CD4-positive, alpha-beta T cell (primary cell): Measurements from ENCODE around the gene OCIAD1. TPM values are rescaled to one million over a fixed set of nuclear protein-coding genes. Genes with fewer than 3 reads are reported as not detected.
"Not testable (repeated sequence)": the region's sequence is repeated elsewhere in the genome, so short reads cannot be mapped to it uniquely, and the experiment has no call there.

Source experiments
- ATAC-seq: fragments of 200-7000 bp; cut with Tn5 transposase; one replicate; pipeline ENCODE4 v1.10.0; 2022; ENCODE audit warnings: mild to moderate bottlenecking; ENCODE audit not compliant: poor library complexity
- CTCF ChIA-PET: fragments of 350-600 bp; sonication (Branson Sonifier 250); formaldehyde crosslinking; loops from one replicate; lab custom pipeline; 2021; ENCODE audit warnings: antibody characterized with exemption, inconsistent platforms; lab: Charles Lee
- POLR2A ChIA-PET: fragments of 350-600 bp; sonication (Branson Sonifier 250); formaldehyde crosslinking; loops from one replicate; lab custom pipeline; 2021; ENCODE audit warnings: antibody characterized with exemption, inconsistent platforms; lab: Charles Lee
- DNase-seq, 14 experiments: peaks; one replicate each; pipeline ENCODE4 v3.0.0-alpha.2; 2013 to 2020; ENCODE audit warnings: mixed read lengths in 2 of 14
- H3K27ac ChIP-seq, 2 donors: one replicate each; pipeline versions ENCODE4 v1.5.1 to v1.7.0; 2013; ENCODE audit warnings: low read length in 2 of 2, low read depth in 1 of 2, mild to moderate bottlenecking in 1 of 2
- H3K27me3 ChIP-seq, 2 experiments: 1 replicate in 1 of 2; 2 replicates in 1 of 2; pipeline versions ENCODE4 v1.6.1 to v1.7.0; 2013; ENCODE audit warnings: low read length in 2 of 2, control low read depth in 1 of 2, mild to moderate bottlenecking in 1 of 2, moderate library complexity in 1 of 2; ENCODE audit not compliant: insufficient read depth in 2 of 2, control insufficient read depth in 1 of 2
- H3K36me3 ChIP-seq: one replicate; pipeline ENCODE4 v1.6.1; 2013; ENCODE audit warnings: low read length, control low read depth; ENCODE audit not compliant: insufficient read depth
- H3K4me1 ChIP-seq: one replicate; pipeline ENCODE4 v1.6.1; 2013; ENCODE audit warnings: low read length, control low read depth; ENCODE audit not compliant: insufficient read depth
- H3K4me3 ChIP-seq: one replicate; pipeline ENCODE4 v1.5.1; 2013; ENCODE audit warnings: mild to moderate bottlenecking, low read length, moderate library complexity
- H3K9me3 ChIP-seq, 2 experiments: 1 replicate in 1 of 2; 2 replicates in 1 of 2; pipeline versions ENCODE4 v1.6.1 to v1.7.0; 2013; ENCODE audit warnings: low read length in 2 of 2, mild to moderate bottlenecking in 2 of 2, control low read depth in 1 of 2, moderate library complexity in 1 of 2; ENCODE audit not compliant: control insufficient read depth in 1 of 2, insufficient read depth in 1 of 2
- H3K27ac Mint-ChIP-seq: one replicate; pipeline ENCODE4 v1.8.0; 2020; ENCODE audit warnings: mixed read lengths
- H3K27me3 Mint-ChIP-seq: one replicate; pipeline ENCODE4 v1.8.0; 2021; ENCODE audit warnings: mixed read lengths
- H3K36me3 Mint-ChIP-seq: one replicate; pipeline ENCODE4 v1.8.0; 2021; ENCODE audit warnings: low read depth, mixed read lengths
- H3K4me1 Mint-ChIP-seq: one replicate; pipeline ENCODE4 v1.8.0; 2021; ENCODE audit warnings: low read depth, mixed read lengths
- H3K4me3 Mint-ChIP-seq: one replicate; pipeline ENCODE4 v1.8.0; 2020; ENCODE audit warnings: mild to moderate bottlenecking, mixed read lengths
- H3K9me3 Mint-ChIP-seq: one replicate; pipeline ENCODE4 v1.8.0; 2020; ENCODE audit warnings: mixed read lengths
- CTCF ChIP-seq: fragments of 200-600 bp; IDR thresholded peaks from one replicate; pipeline ENCODE4 v1.8.0; 2022; ENCODE audit warnings: antibody characterized with exemption, mild to moderate bottlenecking
- intact Hi-C, 2 experiments: fragments of 100-400 bp; cut with DNase I in 1 of 2; cut with micrococcal nuclease in 1 of 2; formaldehyde crosslinking; loops; one replicate each; pipeline versions ENCODE4 v1.15.1 to v1.9.0; 2023 to 2025; cut with DNase I, micrococcal nuclease
- total RNA-seq, 174 experiments: library from RNA in 2 of 174; stranded (reverse) in 2 of 174; gene quantifications; one replicate each; pipeline ENCODE4 v1.2.3 and lab custom pipeline; 2021 to 2026

The OCIAD1 gene
- total RNA-seq, 2 experiments from 2014 or later: 85.7 to 89.9 TPM

GRCh38 chr4:48879561-48880442 lies 48.9 kb downstream of the OCIAD1 start:
- ChIA-PET CTCF (no interaction called here), POLR2A (no interaction called here)
- H3K27ac ChIP-seq: no peak overlapping the region
- no peak overlapping the region for H3K4me3 ChIP-seq
- ATAC-seq: no peak
- no peaks in the 10 kb centered on the region for H3K9me3 ChIP-seq
- no peaks in the 10 kb centered on the region for H3K4me1 ChIP-seq
- intact Hi-C loops: no loop called here
- Mint-ChIP-seq H3K4me3 (no peak overlapping the region), H3K9me3 (no peaks in the 10 kb centered on the region), H3K36me3 (peaks cover 18% of the 10 kb centered on the region), H3K4me1 (no peaks in the 10 kb centered on the region), H3K27ac (no peak overlapping the region), H3K27me3 (no peaks in the 10 kb centered on the region)
- H3K27me3 ChIP-seq: no peaks in the 10 kb centered on the region
- H3K36me3 ChIP-seq: no peaks in the 10 kb centered on the region
- no peak for DNase-seq
- TF ChIP-seq CTCF: no peak

DNA sequence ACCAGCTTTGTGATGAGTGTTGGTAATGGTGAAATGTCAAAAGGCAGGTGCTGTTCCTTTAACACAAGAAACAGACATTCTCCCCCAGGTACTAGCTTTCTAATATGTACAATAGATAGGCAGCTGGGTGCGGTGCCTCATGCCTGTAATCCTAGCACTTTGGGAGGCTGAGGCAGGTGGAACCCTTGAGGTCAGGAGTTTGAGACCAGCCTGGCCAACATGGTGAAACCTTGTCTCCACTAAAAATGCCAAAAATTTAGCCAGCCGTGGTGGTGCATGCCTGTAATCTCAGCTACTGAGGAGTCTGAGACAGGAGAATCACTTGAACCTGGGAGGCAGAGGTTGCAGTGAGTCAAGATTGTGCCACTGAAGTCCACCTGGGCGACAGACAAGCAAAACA lies 50.8 kb downstream of the OCIAD1 start:
- DNase-seq, H3K9me3 Mint-ChIP-seq, H3K27ac Mint-ChIP-seq, H3K27me3 ChIP-seq, H3K27ac ChIP-seq, H3K4me1 Mint-ChIP-seq, H3K36me3 Mint-ChIP-seq, ATAC-seq, intact Hi-C loops, H3K9me3 ChIP-seq, H3K4me3 ChIP-seq, H3K4me3 Mint-ChIP-seq, CTCF ChIA-PET, POLR2A ChIA-PET, H3K27me3 Mint-ChIP-seq, H3K36me3 ChIP-seq, H3K4me1 ChIP-seq: not testable (repeated sequence)

GRCh38 chr4:48889750-48890149 lies 58.9 kb downstream of the OCIAD1 start:
- intact Hi-C loops: loop anchor here in 1 of 2 experiments (5.0 kb wide), 1 partner anchor 47 kb away; no protein-coding TSS in a partner anchor
- H3K4me3 Mint-ChIP-seq, CTCF ChIA-PET, H3K27ac ChIP-seq, DNase-seq, POLR2A ChIA-PET, ATAC-seq, H3K9me3 ChIP-seq, H3K27me3 ChIP-seq, H3K4me1 ChIP-seq, H3K27me3 Mint-ChIP-seq, H3K4me1 Mint-ChIP-seq, H3K4me3 ChIP-seq, H3K27ac Mint-ChIP-seq, H3K9me3 Mint-ChIP-seq: not testable (repeated sequence)
- peaks cover 80% of the 10 kb centered on the region for H3K36me3 Mint-ChIP-seq
- peaks cover 50% of the 10 kb centered on the region for H3K36me3 ChIP-seq

GRCh38 chr4:48891028-48891619 lies 60.2 kb downstream of the OCIAD1 start:
- POLR2A ChIA-PET: no interaction called here
- no peak overlapping the region for H3K4me3 Mint-ChIP-seq
- DNase-seq (no peak), ATAC-seq (no peak)
- H3K9me3 Mint-ChIP-seq: peaks cover 8% of the 10 kb centered on the region
- H3K27me3 Mint-ChIP-seq: no peaks in the 10 kb centered on the region
- no peak overlapping the region for H3K27ac Mint-ChIP-seq
- intact Hi-C loops: loop anchor here in 1 of 2 experiments (5.0 kb wide), 1 partner anchor 49 kb away; no protein-coding TSS in a partner anchor
- peaks cover 64% of the 10 kb centered on the region for H3K36me3 ChIP-seq
- TF ChIP-seq CTCF: no peak
- CTCF ChIA-PET: no interaction called here
- peaks cover 10% of the 10 kb centered on the region for H3K4me1 Mint-ChIP-seq
- no peak overlapping the region for H3K27ac ChIP-seq
- H3K9me3 ChIP-seq: no peaks in the 10 kb centered on the region
- peaks cover 93% of the 10 kb centered on the region for H3K36me3 Mint-ChIP-seq
- H3K4me1 ChIP-seq: no peaks in the 10 kb centered on the region
- no peak overlapping the region for H3K4me3 ChIP-seq
- H3K27me3 ChIP-seq: no peaks in the 10 kb centered on the region
